PC-3 (cell line): ENCODE results near the gene KRTAP4-5. TPM values are rescaled to one million over a fixed set of nuclear protein-coding genes. Genes with fewer than 3 reads are reported as not detected.

Experiments used
- ATAC-seq: fragments of 200-7000 bp; cut with Tn5 transposase; 2 replicates; pipeline ENCODE4 v1.9.1; 2020; ENCODE audit warnings: mild to moderate bottlenecking, moderate library complexity
- BruUV-seq: library from RNA; stranded (reverse); fragments of 400-500 nt; replicated peaks from 2 replicates; lab custom pipeline; 2021; lab: Mats Ljungman, UMichigan
- CTCF ChIA-PET: fragments of 300-600 bp; sonication (Branson Sonifier 250); formaldehyde crosslinking; loops from one replicate; lab custom pipeline; 2022; ENCODE audit warnings: antibody characterized with exemption; lab: Charles Lee
- POLR2A ChIA-PET: fragments of 300-600 bp; sonication (Branson Sonifier 250); formaldehyde crosslinking; loops from one replicate; lab custom pipeline; 2022; ENCODE audit warnings: antibody characterized with exemption; ENCODE audit not compliant: unreplicated experiment; lab: Charles Lee
- DNase-seq: peaks from one replicate; pipeline ENCODE4 v3.0.0-alpha.2; 2015
- H2AFZ ChIP-seq: fragments of 300-600 bp; sonication (generic); 2 replicates; pipeline ENCODE4 v1.6.0; 2016; ENCODE audit warnings: antibody characterized with exemption, low read length
- H3F3A ChIP-seq: fragments of 300-600 bp; sonication (generic); one replicate; pipeline ENCODE4 v1.6.0; 2017; ENCODE audit warnings: antibody characterized with exemption, low read length, control low read depth, mild to moderate bottlenecking; ENCODE audit not compliant: unreplicated experiment
- H3K27ac ChIP-seq: fragments of 300-600 bp; sonication (generic); 2 replicates; pipeline ENCODE4 v1.5.1; 2016; ENCODE audit warnings: mild to moderate bottlenecking, low read length
- H3K27me3 ChIP-seq: fragments of 300-600 bp; sonication (generic); 2 replicates; pipeline ENCODE4 v1.6.1; 2016; ENCODE audit warnings: low read length, mixed read lengths
- H3K36me3 ChIP-seq: fragments of 300-600 bp; sonication (generic); 2 replicates; pipeline ENCODE4 v1.6.1; 2016; ENCODE audit warnings: low read depth, mixed run types, low read length, mixed read lengths
- H3K4me1 ChIP-seq: fragments of 300-600 bp; sonication (generic); 2 replicates; pipeline ENCODE4 v1.5.1; 2016; ENCODE audit warnings: low read length; ENCODE audit not compliant: insufficient read depth
- H3K4me2 ChIP-seq: fragments of 300-600 bp; sonication (generic); 2 replicates; pipeline ENCODE4 v1.6.0; 2016; ENCODE audit warnings: low read length
- H3K4me3 ChIP-seq: fragments of 300-600 bp; sonication (generic); 2 replicates; pipeline ENCODE4 v1.5.1; 2016; ENCODE audit warnings: mild to moderate bottlenecking, low read length, mixed read lengths
- H3K79me2 ChIP-seq: fragments of 300-600 bp; sonication (generic); 2 replicates; pipeline ENCODE4 v1.6.1; 2017; ENCODE audit warnings: low read length, mixed read lengths
- H3K9ac ChIP-seq: fragments of 300-600 bp; sonication (generic); 2 replicates; pipeline ENCODE4 v1.6.0; 2016; ENCODE audit warnings: mild to moderate bottlenecking, low read length
- H3K9me2 ChIP-seq: fragments of 300-600 bp; sonication (generic); replicated peaks from 2 replicates; pipeline ENCODE4 v1.6.1; 2016; ENCODE audit warnings: mixed run types, low read length, mixed read lengths
- H3K9me3 ChIP-seq: fragments of 300-600 bp; sonication (generic); 2 replicates; pipeline ENCODE4 v1.6.1; 2016; ENCODE audit warnings: low read length, mixed read lengths
- H4K20me1 ChIP-seq: fragments of 300-600 bp; sonication (generic); 2 replicates; pipeline ENCODE4 v1.6.1; 2016; ENCODE audit warnings: low read length, mixed read lengths
- EZH2 ChIP-seq: fragments of 300-600 bp; sonication (generic); IDR thresholded peaks from one replicate; pipeline ENCODE4 v1.6.1; 2017; ENCODE audit warnings: antibody characterized with exemption, mild to moderate bottlenecking, low read length; ENCODE audit not compliant: unreplicated experiment
- EZH2phosphoT487 ChIP-seq: fragments of 300-600 bp; sonication (generic); IDR thresholded peaks from 2 replicates; pipeline ENCODE4 v1.6.1; 2018; ENCODE audit warnings: mild to moderate bottlenecking, antibody characterized with exemption, low read length, borderline replicate concordance
- intact Hi-C: fragments of 100-400 bp; cut with micrococcal nuclease; formaldehyde crosslinking; loops from 2 replicates; pipeline ENCODE4 v1.9.0; 2023
- total RNA-seq: library from RNA; depleted of rRNA; stranded (reverse); fragments of >200 nt; gene quantifications from 2 replicates; pipeline ENCODE4 v1.2.3, GENCODE V29; 2014
- TF ChIP-seq, protein P1 (sequence below): fragments of 300-600 bp; sonication (generic); conservative IDR thresholded peaks from 2 replicates; pipeline ENCODE4 v1.5.1; 2017; ENCODE audit warnings: antibody characterized with exemption, low read depth, mild to moderate bottlenecking, low read length

The KRTAP4-5 gene
- total RNA-seq, 1 experiment from 2014 or later, result not detected

DNA sequence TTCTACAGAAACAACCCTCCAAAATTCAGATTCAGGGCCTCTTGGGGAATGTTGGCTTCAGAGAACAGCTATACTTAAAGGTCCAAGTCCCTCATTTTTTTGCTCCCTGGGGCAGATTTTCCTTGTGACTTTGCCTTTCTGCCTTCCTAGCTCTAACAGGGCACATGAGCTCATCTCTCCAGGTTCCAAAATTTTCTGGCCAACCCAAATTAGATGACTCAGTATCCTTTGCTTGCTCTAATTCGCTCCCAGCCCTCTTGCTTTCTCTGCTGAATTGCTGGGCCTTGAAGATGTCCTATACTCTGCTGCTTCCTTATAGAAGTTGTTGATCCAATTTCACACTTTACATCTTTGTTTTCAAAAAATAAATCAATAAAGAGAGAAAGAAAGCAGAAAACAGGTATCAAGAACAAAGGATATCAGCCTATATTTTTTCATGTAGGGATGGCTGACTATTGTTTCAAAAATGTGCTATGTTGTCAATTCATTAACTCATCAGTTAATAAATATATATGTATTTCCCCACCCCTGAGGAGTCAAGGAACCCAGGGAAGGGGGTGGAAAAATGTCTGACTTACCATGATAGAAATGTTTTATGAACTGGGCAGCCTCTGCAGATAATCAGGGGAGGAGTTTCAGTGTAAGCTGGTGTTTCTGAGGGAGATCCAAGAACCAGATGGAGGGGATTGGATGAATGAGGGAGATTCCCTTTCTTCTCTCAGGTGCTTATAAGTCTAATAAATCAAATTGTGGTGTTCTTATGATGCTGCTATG, 29.4 kb upstream of the KRTAP4-5 start:
- H3K9me3 ChIP-seq, result no peaks in the 10 kb centered on the region
- H3K79me2 ChIP-seq, result no peaks in the 10 kb centered on the region
- DNase-seq (peak; percentile 8), ATAC-seq (no peak)
- H3F3A ChIP-seq, result no peaks in the 10 kb centered on the region
- H3K4me2 ChIP-seq, result no peak overlapping the region
- intact Hi-C loops, result no loop called here
- H3K4me1 ChIP-seq, result peaks cover 4% of the 10 kb centered on the region; the same call in 1 of the 2 replicates
- no peaks in the 10 kb centered on the region for H3K27me3 ChIP-seq
- H3K9me2 ChIP-seq, result no peaks in the 10 kb centered on the region
- H4K20me1 ChIP-seq, result no peaks in the 10 kb centered on the region
- CTCF ChIA-PET, result no interaction called here
- H3K36me3 ChIP-seq, result no peaks in the 10 kb centered on the region
- H3K27ac ChIP-seq, result no peak overlapping the region
- H3K4me3 ChIP-seq, result no peak overlapping the region
- BruUV-seq, result no TSS peak
- no peak overlapping the region for H3K9ac ChIP-seq
- no peak overlapping the region for H2AFZ ChIP-seq
- no peak for TF ChIP-seq EZH2phosphoT487
- TF ChIP-seq, protein P1, sequence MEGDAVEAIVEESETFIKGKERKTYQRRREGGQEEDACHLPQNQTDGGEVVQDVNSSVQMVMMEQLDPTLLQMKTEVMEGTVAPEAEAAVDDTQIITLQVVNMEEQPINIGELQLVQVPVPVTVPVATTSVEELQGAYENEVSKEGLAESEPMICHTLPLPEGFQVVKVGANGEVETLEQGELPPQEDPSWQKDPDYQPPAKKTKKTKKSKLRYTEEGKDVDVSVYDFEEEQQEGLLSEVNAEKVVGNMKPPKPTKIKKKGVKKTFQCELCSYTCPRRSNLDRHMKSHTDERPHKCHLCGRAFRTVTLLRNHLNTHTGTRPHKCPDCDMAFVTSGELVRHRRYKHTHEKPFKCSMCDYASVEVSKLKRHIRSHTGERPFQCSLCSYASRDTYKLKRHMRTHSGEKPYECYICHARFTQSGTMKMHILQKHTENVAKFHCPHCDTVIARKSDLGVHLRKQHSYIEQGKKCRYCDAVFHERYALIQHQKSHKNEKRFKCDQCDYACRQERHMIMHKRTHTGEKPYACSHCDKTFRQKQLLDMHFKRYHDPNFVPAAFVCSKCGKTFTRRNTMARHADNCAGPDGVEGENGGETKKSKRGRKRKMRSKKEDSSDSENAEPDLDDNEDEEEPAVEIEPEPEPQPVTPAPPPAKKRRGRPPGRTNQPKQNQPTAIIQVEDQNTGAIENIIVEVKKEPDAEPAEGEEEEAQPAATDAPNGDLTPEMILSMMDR, result no peak
- TF ChIP-seq EZH2, result no peak
- POLR2A ChIA-PET, result no interaction called here

DNA sequence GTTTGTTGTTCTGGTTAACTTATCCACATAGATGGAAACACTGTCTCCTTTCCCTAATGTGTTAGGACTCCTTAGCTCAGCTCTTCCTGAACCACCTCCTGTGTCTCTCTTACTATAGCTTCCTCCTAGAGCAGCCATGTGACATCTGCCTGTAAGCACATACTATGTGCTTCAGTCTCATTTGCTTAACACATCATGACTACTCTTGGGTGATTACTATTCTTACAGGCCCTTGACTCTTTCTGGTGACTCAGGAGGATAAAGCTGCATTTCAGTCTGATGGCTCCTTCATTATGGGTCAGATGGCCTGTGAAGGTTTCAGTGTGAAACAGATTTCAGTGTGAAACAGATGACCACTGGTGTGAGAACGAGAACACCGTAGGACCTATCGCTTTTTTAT, 28.7 kb upstream of the KRTAP4-5 start:
- no peak overlapping the region for H3K9ac ChIP-seq
- no peak overlapping the region for H2AFZ ChIP-seq
- H3F3A ChIP-seq, result no peaks in the 10 kb centered on the region
- H3K36me3 ChIP-seq, result no peaks in the 10 kb centered on the region
- no peak overlapping the region for H3K4me3 ChIP-seq
- H3K9me3 ChIP-seq, result no peaks in the 10 kb centered on the region
- ChIA-PET CTCF (no interaction called here), POLR2A (no interaction called here)
- no TSS peak for BruUV-seq
- no peaks in the 10 kb centered on the region for H3K9me2 ChIP-seq
- DNase-seq, result peak; percentile 43
- intact Hi-C loops, result no loop called here
- H3K27ac ChIP-seq, result no peak overlapping the region
- TF ChIP-seq EZH2, result no peak
- TF ChIP-seq, protein P1, result no peak
- no peak for TF ChIP-seq EZH2phosphoT487
- no peak overlapping the region for H3K4me2 ChIP-seq
- no peaks in the 10 kb centered on the region for H4K20me1 ChIP-seq
- peaks cover 4% of the 10 kb centered on the region; the same call in 1 of the 2 replicates for H3K4me1 ChIP-seq
- ATAC-seq, result no peak; the same call in 1 of the 2 replicates
- H3K79me2 ChIP-seq, result no peaks in the 10 kb centered on the region
- no peaks in the 10 kb centered on the region for H3K27me3 ChIP-seq

DNA sequence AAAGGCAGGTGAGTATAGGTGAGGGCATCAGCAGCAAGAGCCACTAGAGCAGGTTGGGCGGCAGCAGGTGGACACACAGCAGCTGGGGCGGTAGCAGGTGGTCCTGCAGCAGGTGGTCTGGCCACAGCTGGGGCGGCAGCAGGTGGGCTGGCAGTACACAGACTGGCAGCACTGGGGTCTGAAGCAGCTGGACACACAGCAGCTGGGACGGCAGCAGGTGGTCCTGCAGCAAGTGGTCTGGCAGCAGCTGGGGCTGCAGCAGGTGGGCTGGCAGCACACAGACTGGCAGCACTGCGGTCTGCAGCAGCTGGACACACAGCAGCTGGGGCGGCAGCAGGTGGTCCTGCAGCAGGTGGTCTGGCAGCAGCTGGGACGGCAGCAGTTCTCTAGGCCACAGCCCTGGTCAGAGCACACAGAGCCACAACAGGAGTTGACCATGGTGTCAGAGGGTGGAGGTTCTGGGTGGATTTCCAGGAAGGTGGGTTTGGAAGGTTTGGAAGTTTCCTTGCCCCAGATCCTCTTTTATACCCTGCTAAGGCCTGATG, 28.2 kb upstream of the KRTAP4-5 start, which contains the start of gene KRTAP4-2:
Gene KRTAP4-2, minus strand, starts transcription at position 495 of the 545 bp plus-strand sequence. Its CDS starts 57 bp downstream, at position 438.
- ChIA-PET POLR2A (no interaction called here), CTCF (no interaction called here)
- TF ChIP-seq, protein P1, result no peak
- TF ChIP-seq EZH2phosphoT487 (no peak), EZH2 (no peak)
- H2AFZ ChIP-seq, result no peak within 1 kb of the TSS
- H3K79me2 ChIP-seq, result no peaks in the 10 kb centered on the region
- no peaks in the 10 kb centered on the region for H3F3A ChIP-seq
- no TSS peak for BruUV-seq
- peaks cover 4% of the 10 kb centered on the region; the same call in 1 of the 2 replicates for H3K4me1 ChIP-seq
- no peaks in the 10 kb centered on the region for H3K27me3 ChIP-seq
- no peaks in the 10 kb centered on the region for H4K20me1 ChIP-seq
- DNase-seq, result no peak
- H3K27ac ChIP-seq, result no peak within 1 kb of the TSS
- no peaks in the 10 kb centered on the region for H3K9me2 ChIP-seq
- ATAC-seq, result no peak
- H3K36me3 ChIP-seq, result no peaks in the 10 kb centered on the region
- no peaks in the 10 kb centered on the region for H3K9me3 ChIP-seq
- intact Hi-C loops, result no loop called here
- H3K9ac ChIP-seq, result no peak within 1 kb of the TSS
- H3K4me3 ChIP-seq, result no peak within 1 kb of the TSS
- no peak within 1 kb of the TSS for H3K4me2 ChIP-seq
